Transverse colon (tissue), 4 donors: ENCODE results near the gene ABCB7.

Experiments used
- EP300 ChIP-seq: sonication (generic); formaldehyde crosslinking; IDR thresholded peaks from one replicate; pipeline ENCODE4 v1.6.1; 2017; ENCODE audit warnings: antibody characterized with exemption, low read depth
- POLR2A ChIP-seq: fragments of 450-650 bp; IDR thresholded peaks from one replicate; pipeline ENCODE4 v1.6.1; 2016; ENCODE audit warnings: antibody characterized with exemption, mild to moderate bottlenecking, moderate library complexity
- POLR2AphosphoS5 ChIP-seq, 3 donors: sonication (generic); formaldehyde crosslinking; IDR thresholded peaks; one replicate each; pipeline ENCODE4 v1.6.1; 2016; ENCODE audit warnings: antibody characterized with exemption in 3 of 3
- TF ChIP-seq, protein P1 (sequence below), 5 experiments: fragments of 200-600 bp in 3 of 5; fragments of 450-650 bp in 2 of 5; sonication (generic) in 3 of 5; IDR thresholded peaks; 1 replicate in 2 of 5; 2 replicates in 3 of 5; pipeline ENCODE4 v1.5.1; 2016 to 2017; ENCODE audit warnings: antibody characterized with exemption in 5 of 5, inconsistent platforms in 3 of 5, mild to moderate bottlenecking in 2 of 5, moderate library complexity in 1 of 5

DNA sequence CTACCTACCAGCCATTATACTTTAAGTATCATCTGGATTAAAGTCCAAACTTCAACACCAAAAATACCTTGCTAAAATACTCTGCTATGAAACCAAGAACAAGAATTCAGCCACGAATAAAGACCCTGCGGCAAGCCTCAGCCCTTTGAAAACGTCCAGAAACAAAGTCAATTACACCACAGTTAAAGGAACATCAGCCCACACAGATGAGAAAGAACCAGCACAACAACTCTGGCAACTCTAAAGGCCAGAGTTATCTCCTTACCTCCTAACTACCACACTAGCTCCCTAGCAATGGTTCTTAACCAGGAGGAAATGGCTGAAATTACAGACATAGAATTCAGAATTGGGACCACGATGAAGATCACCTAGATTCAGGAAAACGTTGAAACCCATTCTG, 23.4 kb downstream of the ABCB7 start:
- TF ChIP-seq, protein P1, sequence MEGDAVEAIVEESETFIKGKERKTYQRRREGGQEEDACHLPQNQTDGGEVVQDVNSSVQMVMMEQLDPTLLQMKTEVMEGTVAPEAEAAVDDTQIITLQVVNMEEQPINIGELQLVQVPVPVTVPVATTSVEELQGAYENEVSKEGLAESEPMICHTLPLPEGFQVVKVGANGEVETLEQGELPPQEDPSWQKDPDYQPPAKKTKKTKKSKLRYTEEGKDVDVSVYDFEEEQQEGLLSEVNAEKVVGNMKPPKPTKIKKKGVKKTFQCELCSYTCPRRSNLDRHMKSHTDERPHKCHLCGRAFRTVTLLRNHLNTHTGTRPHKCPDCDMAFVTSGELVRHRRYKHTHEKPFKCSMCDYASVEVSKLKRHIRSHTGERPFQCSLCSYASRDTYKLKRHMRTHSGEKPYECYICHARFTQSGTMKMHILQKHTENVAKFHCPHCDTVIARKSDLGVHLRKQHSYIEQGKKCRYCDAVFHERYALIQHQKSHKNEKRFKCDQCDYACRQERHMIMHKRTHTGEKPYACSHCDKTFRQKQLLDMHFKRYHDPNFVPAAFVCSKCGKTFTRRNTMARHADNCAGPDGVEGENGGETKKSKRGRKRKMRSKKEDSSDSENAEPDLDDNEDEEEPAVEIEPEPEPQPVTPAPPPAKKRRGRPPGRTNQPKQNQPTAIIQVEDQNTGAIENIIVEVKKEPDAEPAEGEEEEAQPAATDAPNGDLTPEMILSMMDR (IDR thresholded peaks at IDR 0.05): no peak
- TF ChIP-seq POLR2A: no peak
- no peak for TF ChIP-seq POLR2AphosphoS5 (IDR thresholded peaks at IDR 0.05)
- no peak for TF ChIP-seq EP300
